HepG2 (cell line): Measurements from ENCODE around the gene NAV2. TPM values are rescaled to one million over a fixed set of nuclear protein-coding genes. Genes with fewer than 3 reads are reported as not detected.

ENCODE experiments used
- ATAC-seq: fragments of 200-7000 bp; cut with Tn5 transposase; 3 replicates; pipeline ENCODE4 v1.9.1; 2020; ENCODE audit warnings: mild to moderate bottlenecking, moderate library complexity
- BruUV-seq: library from RNA; stranded (reverse); fragments of 400-500 nt; replicated peaks from 2 replicates; lab custom pipeline; 2021; lab: Mats Ljungman, UMichigan
- CTCF ChIA-PET: fragments of 300-600 bp; formaldehyde crosslinking; extraction: SDS; loops from one replicate; lab custom pipeline; 2021; ENCODE audit warnings: low total read pairs, inconsistent platforms, low intra/inter-chr PET ratio; lab: Yijun Ruan, JAX
- POLR2A ChIA-PET: fragments of 350-600 bp; sonication (Branson Sonifier 250); formaldehyde crosslinking; loops from one replicate; lab custom pipeline; 2020; ENCODE audit warnings: antibody characterized with exemption, inconsistent platforms; lab: Yijun Ruan, JAX
- DNase-seq: peaks from one replicate; pipeline ENCODE4 v3.0.0-alpha.2; 2015; ENCODE audit warnings: low spot score
- FAIRE-seq: peaks from 3 replicates; lab custom pipeline; 2011; peaks lifted over from hg19 to GRCh38; lab: Jason Lieb, UNC
- H2AFZ ChIP-seq: one replicate; pipeline ENCODE4 v1.6.1; 2011; ENCODE audit warnings: low read length, inconsistent platforms
- H3K27ac ChIP-seq: fragments of 300-600 bp; 3 replicates; pipeline ENCODE4 v1.8.0; 2011; ENCODE audit warnings: mixed run types, mild to moderate bottlenecking, mixed read lengths, low read length, inconsistent platforms; ENCODE audit not compliant: insufficient read depth; ENCODE audit errors: extremely low read length
- H3K27me3 ChIP-seq, 2 experiments: fragments of 200-600 bp in 1 of 2; 2 replicates in 1 of 2; 3 replicates in 1 of 2; pipeline versions ENCODE4 v1.6.0 to v1.8.0; 2011; ENCODE audit warnings: low read length in 2 of 2, mild to moderate bottlenecking in 2 of 2, moderate library complexity in 2 of 2, inconsistent platforms in 1 of 2; ENCODE audit not compliant: insufficient read depth in 2 of 2, control insufficient read depth in 1 of 2
- H3K36me3 ChIP-seq, 2 experiments: fragments of 200-600 bp in 1 of 2; replicated peaks in 1 of 2; 2 replicates in 1 of 2; 3 replicates in 1 of 2; pipeline versions ENCODE4 v1.5.1 to v1.8.0; 2011; ENCODE audit warnings: low read length in 2 of 2, inconsistent platforms in 1 of 2; ENCODE audit not compliant: insufficient read depth in 2 of 2, control insufficient read depth in 1 of 2
- H3K4me1 ChIP-seq: 2 replicates; pipeline ENCODE4 v1.5.1; 2012; ENCODE audit warnings: low read length, inconsistent platforms; ENCODE audit not compliant: insufficient read depth
- H3K4me2 ChIP-seq: 2 replicates; pipeline ENCODE4 v1.6.0; 2011; ENCODE audit warnings: low read depth, low read length, inconsistent platforms
- H3K4me3 ChIP-seq, 3 experiments: fragments of 200-600 bp in 1 of 3; sonication (generic), shearing (Covaris generic) in 1 of 3; replicated peaks in 1 of 3; 2 replicates each; pipeline ENCODE4 v1.5.1; 2011 to 2016; ENCODE audit warnings: low read length in 3 of 3, inconsistent platforms in 2 of 3, low read depth in 2 of 3, mild to moderate bottlenecking in 2 of 3, control low read depth in 1 of 3, mixed read lengths in 1 of 3; ENCODE audit not compliant: insufficient read depth in 1 of 3
- H3K79me2 ChIP-seq: one replicate; pipeline ENCODE4 v1.6.1; 2011; ENCODE audit warnings: low read length, inconsistent platforms; ENCODE audit not compliant: insufficient read depth
- H3K9ac ChIP-seq: 2 replicates; pipeline ENCODE4 v1.6.0; 2011; ENCODE audit warnings: mild to moderate bottlenecking, low read depth, low read length, inconsistent platforms; ENCODE audit not compliant: insufficient read depth
- H3K9me3 ChIP-seq: 2 replicates; pipeline ENCODE4 v1.5.1; 2012; ENCODE audit warnings: mild to moderate bottlenecking, low read length
- H4K20me1 ChIP-seq: 2 replicates; pipeline ENCODE4 v1.6.0; 2011; ENCODE audit warnings: inconsistent platforms, mild to moderate bottlenecking, low read length, moderate library complexity; ENCODE audit not compliant: insufficient read depth
- ARID3A ChIP-seq: IDR thresholded peaks from 2 replicates; pipeline ENCODE4 v1.6.1; 2012; ENCODE audit warnings: low read depth, low read length, improper control_type of control experiment
- ARNT2 ChIP-seq: sonication (generic); formaldehyde crosslinking; IDR thresholded peaks from 2 replicates; pipeline ENCODE4 v1.8.0; 2022; ENCODE audit warnings: mild to moderate bottlenecking, low read depth, missing genetic modification reagents, moderate library complexity
- ATF1 ChIP-seq: IDR thresholded peaks from 2 replicates; pipeline ENCODE4 v1.6.1; 2016; ENCODE audit warnings: mild to moderate bottlenecking, control low read depth
- CREBL2 ChIP-seq: sonication (generic); formaldehyde crosslinking; IDR thresholded peaks from 2 replicates; pipeline ENCODE4 v1.8.1; 2023; ENCODE audit warnings: missing genetic modification reagents, mild to moderate bottlenecking, borderline replicate concordance
- HMG20B ChIP-seq: conservative IDR thresholded peaks from 2 replicates; pipeline ENCODE4 v1.6.1; 2016; ENCODE audit warnings: missing genetic modification reagents, missing compliant biosample characterization
- MATR3 ChIP-seq: sonication (generic); formaldehyde crosslinking; IDR thresholded peaks from 2 replicates; pipeline ENCODE4 v1.4.0; 2020; ENCODE audit warnings: missing genetic modification reagents
- SP5 ChIP-seq: IDR thresholded peaks from 2 replicates; pipeline ENCODE4 v1.6.1; 2016; ENCODE audit warnings: low read depth, borderline replicate concordance
- SRSF1 ChIP-seq: fragments of 200-400 bp; formaldehyde crosslinking; optimal IDR thresholded peaks from 2 replicates; pipeline ENCODE3; 2017; ENCODE audit warnings: mild to moderate bottlenecking, low read depth, low read length, moderate library complexity
- STAT5B ChIP-seq: sonication (generic); formaldehyde crosslinking; IDR thresholded peaks from 2 replicates; pipeline ENCODE4 v1.4.0; 2020; ENCODE audit warnings: missing genetic modification reagents
- ZEB1 ChIP-seq: IDR thresholded peaks from 2 replicates; pipeline ENCODE4 v1.6.1; 2012; ENCODE audit warnings: mild to moderate bottlenecking, low read depth, inconsistent platforms; ENCODE audit not compliant: insufficient replicate concordance
- ZNF331 ChIP-seq: sonication (generic); formaldehyde crosslinking; IDR thresholded peaks from 2 replicates; pipeline ENCODE4 v1.4.0; 2020; ENCODE audit warnings: missing genetic modification reagents
- ZNF670 ChIP-seq: sonication (generic); formaldehyde crosslinking; IDR thresholded peaks from 2 replicates; pipeline ENCODE4 v1.8.0; 2022; ENCODE audit warnings: mild to moderate bottlenecking, missing genetic modification reagents, borderline replicate concordance
- WGBS: methylation state at CpG from one replicate; pipeline ENCODE4 v1.1.6; 2017; ENCODE audit warnings: low lambda C conversion rate; 5-methylcytosine and 5-hydroxymethylcytosine counted together
- in situ Hi-C: cut with HindIII; loops from 2 replicates; pipeline ENCODE4 v1.10.0; 2017; ENCODE audit warnings: low pct_unique_long_range_greater_than_20kb; ENCODE audit not compliant: extremely low pct_ligation_motif_present
- intact Hi-C: fragments of 100-400 bp; cut with micrococcal nuclease; formaldehyde crosslinking; loops from one replicate; pipeline ENCODE4 v1.10.0; 2022; ENCODE audit not compliant: unreplicated experiment
- polyA plus RNA-seq, 8 experiments: library from polyadenylated mRNA; depleted of rRNA in 3 of 8; stranded (reverse) in 7 of 8; unstranded in 1 of 8; fragments of >200 nt; fragmentation: Illumina TruSeq in 4 of 8; extraction: Trizol in 4 of 8; gene quantifications; 2 replicates each; pipeline versions ENCODE4 v1.2.1 to v1.2.3, GENCODE V29; 2011 to 2016; ENCODE audit warnings: low read depth in 4 of 8, missing spikeins in 1 of 8, mixed read lengths in 1 of 8; ENCODE audit not compliant: insufficient read depth in 1 of 8
- total RNA-seq, 5 experiments: library from RNA; depleted of rRNA; stranded (reverse); fragments of >200 nt; fragmentation: Illumina TruSeq; extraction: Trizol; gene quantifications; 2 replicates each; pipeline ENCODE4 v1.2.3, GENCODE V29; 2016; ENCODE audit warnings: low read depth in 1 of 5
- TF ChIP-seq, protein P1 (sequence below): sonication (generic); formaldehyde crosslinking; IDR thresholded peaks from 2 replicates; pipeline ENCODE4 v1.5.0; 2020; ENCODE audit warnings: mild to moderate bottlenecking, missing genetic modification reagents, borderline replicate concordance

Gene NAV2
- total and polyA plus RNA-seq, 2 of the 13 experiments (the other 11 are each of a cell fraction or from before 2014, with no cell fraction given), result 9.3 to 34.6 TPM

GRCh38 chr11:19786644-19787043 is 74.0 kb downstream of the NAV2 start:
- ChIA-PET CTCF (no interaction called here), POLR2A (no interaction called here)
- H3K4me2 ChIP-seq, result no peak overlapping the region
- FAIRE-seq, result no peak
- no peaks in the 10 kb centered on the region for H3K4me1 ChIP-seq
- 0% methylated on average over 2 of the region's 2 CpGs for WGBS
- H3K36me3 ChIP-seq, result no peaks in the 10 kb centered on the region
- H2AFZ ChIP-seq, result no peak overlapping the region
- no TSS peak for BruUV-seq
- no peak overlapping the region for H3K27ac ChIP-seq
- no peak overlapping the region for H3K9ac ChIP-seq
- H3K79me2 ChIP-seq, result no peaks in the 10 kb centered on the region
- H4K20me1 ChIP-seq, result no peaks in the 10 kb centered on the region
- peaks cover 0 to 25% of the 10 kb centered on the region in 2 experiments; a peak in 2 of 5 replicates for H3K27me3 ChIP-seq
- intact Hi-C loops (no loop called here), in situ Hi-C loops (no loop called here)
- no peak for DNase-seq
- no peak overlapping the region for H3K4me3 ChIP-seq
- TF ChIP-seq HMG20B (CRISPR knock-in tag), result no peak
- no peak for TF ChIP-seq CREBL2
- TF ChIP-seq ZNF670 (CRISPR knock-in tag), result no peak
- TF ChIP-seq SRSF1, result no peak
- TF ChIP-seq MATR3 (CRISPR knock-in tag), result no peak
- no peak for TF ChIP-seq ATF1 (CRISPR knock-in tag)
- no peak for TF ChIP-seq ARID3A
- H3K9me3 ChIP-seq, result no peaks in the 10 kb centered on the region
- no peak for ATAC-seq

DNA sequence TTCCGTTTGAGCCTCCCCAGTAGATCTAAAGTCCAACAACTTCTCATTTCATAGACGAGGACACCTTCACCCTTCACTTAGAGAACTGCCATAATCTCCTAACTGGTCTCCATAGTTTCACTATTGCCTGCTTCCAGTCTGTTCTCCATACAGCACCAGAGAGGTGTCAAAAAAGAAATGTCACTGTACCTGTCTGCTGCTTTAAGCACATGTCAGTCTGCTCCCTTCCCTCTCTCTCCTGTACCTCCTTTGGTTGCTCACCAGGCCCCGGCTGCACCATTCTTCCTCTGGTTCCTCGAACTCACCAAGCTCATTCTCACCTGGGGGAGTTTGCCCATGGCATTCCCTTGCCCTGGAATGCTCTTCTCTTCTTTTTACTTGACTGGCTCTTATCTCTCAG is 75.8 kb downstream of the NAV2 start:
- Histone ChIP-seq H3K4me1 (no peaks in the 10 kb centered on the region), H3K9me3 (no peaks in the 10 kb centered on the region), H3K27ac (no peak overlapping the region), H2AFZ (no peak overlapping the region), H3K36me3 (no peaks in the 10 kb centered on the region), H3K27me3 (peaks cover 0 to 25% of the 10 kb centered on the region in 2 experiments; a peak in 2 of 5 replicates), H3K4me2 (no peak overlapping the region), H3K79me2 (no peaks in the 10 kb centered on the region), H3K4me3 (no peak overlapping the region), H3K9ac (no peak overlapping the region), H4K20me1 (no peaks in the 10 kb centered on the region)
- in situ Hi-C loops, result no loop called here
- ChIA-PET CTCF (no interaction called here), POLR2A (no interaction called here)
- intact Hi-C loops, result no loop called here
- DNase-seq (no peak), FAIRE-seq (no peak), ATAC-seq (no peak)
- WGBS, result 11% methylated on average over 4 of the region's 4 CpGs
- BruUV-seq, result no TSS peak
- no peak for TF ChIP-seq ZNF331 (CRISPR knock-in tag)
- TF ChIP-seq ARNT2 (CRISPR knock-in tag), result no peak
- TF ChIP-seq ZEB1, result no peak
- TF ChIP-seq, protein P1, sequence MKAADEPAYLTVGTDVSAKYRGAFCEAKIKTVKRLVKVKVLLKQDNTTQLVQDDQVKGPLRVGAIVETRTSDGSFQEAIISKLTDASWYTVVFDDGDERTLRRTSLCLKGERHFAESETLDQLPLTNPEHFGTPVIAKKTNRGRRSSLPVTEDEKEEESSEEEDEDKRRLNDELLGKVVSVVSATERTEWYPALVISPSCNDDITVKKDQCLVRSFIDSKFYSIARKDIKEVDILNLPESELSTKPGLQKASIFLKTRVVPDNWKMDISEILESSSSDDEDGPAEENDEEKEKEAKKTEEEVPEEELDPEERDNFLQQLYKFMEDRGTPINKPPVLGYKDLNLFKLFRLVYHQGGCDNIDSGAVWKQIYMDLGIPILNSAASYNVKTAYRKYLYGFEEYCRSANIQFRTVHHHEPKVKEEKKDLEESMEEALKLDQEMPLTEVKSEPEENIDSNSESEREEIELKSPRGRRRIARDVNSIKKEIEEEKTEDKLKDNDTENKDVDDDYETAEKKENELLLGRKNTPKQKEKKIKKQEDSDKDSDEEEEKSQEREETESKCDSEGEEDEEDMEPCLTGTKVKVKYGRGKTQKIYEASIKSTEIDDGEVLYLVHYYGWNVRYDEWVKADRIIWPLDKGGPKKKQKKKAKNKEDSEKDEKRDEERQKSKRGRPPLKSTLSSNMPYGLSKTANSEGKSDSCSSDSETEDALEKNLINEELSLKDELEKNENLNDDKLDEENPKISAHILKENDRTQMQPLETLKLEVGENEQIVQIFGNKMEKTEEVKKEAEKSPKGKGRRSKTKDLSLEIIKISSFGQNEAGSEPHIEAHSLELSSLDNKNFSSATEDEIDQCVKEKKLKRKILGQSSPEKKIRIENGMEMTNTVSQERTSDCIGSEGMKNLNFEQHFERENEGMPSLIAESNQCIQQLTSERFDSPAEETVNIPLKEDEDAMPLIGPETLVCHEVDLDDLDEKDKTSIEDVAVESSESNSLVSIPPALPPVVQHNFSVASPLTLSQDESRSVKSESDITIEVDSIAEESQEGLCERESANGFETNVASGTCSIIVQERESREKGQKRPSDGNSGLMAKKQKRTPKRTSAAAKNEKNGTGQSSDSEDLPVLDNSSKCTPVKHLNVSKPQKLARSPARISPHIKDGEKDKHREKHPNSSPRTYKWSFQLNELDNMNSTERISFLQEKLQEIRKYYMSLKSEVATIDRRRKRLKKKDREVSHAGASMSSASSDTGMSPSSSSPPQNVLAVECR (CRISPR knock-in tag), result no peak
- TF ChIP-seq SP5 (CRISPR knock-in tag), result no peak
- no peak for TF ChIP-seq STAT5B (CRISPR knock-in tag)
